HG02763 (cell line): ENCODE data around the gene DIPK1B.

ENCODE experiments used
- ATAC-seq: cut with Tn5 transposase; IDR thresholded peaks from one replicate; pipeline ENCODE4 v1.9.1; 2021; ENCODE audit warnings: mild to moderate bottlenecking, moderate library complexity; ENCODE audit not compliant: unreplicated experiment

Gene DIPK1B

GRCh38 chr9:136711751-136712689 is at the start of gene DIPK1B:
TSS of gene DIPK1B (plus strand) at chr9:136712572. CDS start at chr9:136712666, 94 bp downstream.
- ATAC-seq = no peak

- no peak for ATAC-seq
Measured at GRCh38 chr9:136662656-136663581, 49.5 kb upstream of the DIPK1B start, which contains the start of gene EGFL7. TSS of gene EGFL7 (plus strand) at chr9:136662916. CDS start at chr9:136668283, 5,367 bp downstream.

GRCh38 chr9:136664000-136664915 is 48.1 kb upstream of the DIPK1B start:
- no peak for ATAC-seq

GRCh38 chr9:136665111-136665703 is 47.2 kb upstream of the DIPK1B start:
- ATAC-seq = no peak

GRCh38 chr9:136665704-136666371 is 46.5 kb upstream of the DIPK1B start:
- no peak for ATAC-seq

- ATAC-seq = no peak
Measured at GRCh38 chr9:136666372-136667213, 45.8 kb upstream of the DIPK1B start.

GRCh38 chr9:136667214-136667939 is 45.0 kb upstream of the DIPK1B start:
- ATAC-seq = no peak

- ATAC-seq = no peak
Measured at GRCh38 chr9:136667940-136668760, 44.2 kb upstream of the DIPK1B start.

GRCh38 chr9:136668983-136669790 is 43.2 kb upstream of the DIPK1B start:
- ATAC-seq = no peak

GRCh38 chr9:136669791-136670464 is 42.4 kb upstream of the DIPK1B start:
- ATAC-seq = no peak

GRCh38 chr9:136670576-136671253 is 41.7 kb upstream of the DIPK1B start:
- no peak for ATAC-seq

- ATAC-seq = no peak
Measured at GRCh38 chr9:136671254-136671614, 41.1 kb upstream of the DIPK1B start.

- ATAC-seq = no peak
Measured at GRCh38 chr9:136671646-136672430, 40.5 kb upstream of the DIPK1B start.

- ATAC-seq = no peak
Measured at GRCh38 chr9:136672431-136673087, 39.8 kb upstream of the DIPK1B start.
